Activated CD4-positive, alpha-beta memory T cell treated with anti-CD3 and anti-CD28 coated beads for 36 hours (primary cell): ENCODE results near the gene LZTS3. TPM values are rescaled to one million over a fixed set of nuclear protein-coding genes. Genes with fewer than 3 reads are reported as not detected.

Experiments used
- total RNA-seq, 2 experiments: library from RNA; stranded (reverse); gene quantifications; one replicate each; pipeline ENCODE4 v1.2.3, GENCODE V29; 2021

LZTS3 gene
- total RNA-seq, 2 experiments from 2014 or later = 1.4 to 1.5 TPM

Other genes starting within 250 kb of the LZTS3 start
- gene GNRH2, start 129.9 kb downstream of the LZTS3 start, total RNA-seq = 10 to 100 TPM; 17.3 to 24.0 TPM
- 100 to 1,000 TPM; 155 to 158 TPM for gene MRPS26, start 127.5 kb downstream of the LZTS3 start, total RNA-seq
- 1 to 10 TPM in 1 of 2 experiments, not detected in 1; 1.0 TPM for gene OXT, start 101.9 kb downstream of the LZTS3 start, total RNA-seq
- gene AVP, start 88.8 kb downstream of the LZTS3 start, total RNA-seq = not detected
- gene FASTKD5, start 13.7 kb downstream of the LZTS3 start, total RNA-seq = 10 to 100 TPM; 20.8 to 22.8 TPM
- gene UBOX5, start 13.7 kb downstream of the LZTS3 start, total RNA-seq = 1 to 10 TPM; 5.8 to 7.0 TPM
- gene DDRGK1, start 31.1 kb upstream of the LZTS3 start, total RNA-seq = 10 to 100 TPM; 72.1 to 76.8 TPM
- gene ITPA, start 35.9 kb upstream of the LZTS3 start, total RNA-seq = 10 to 100 TPM; 54.0 to 56.2 TPM
- 1 to 10 TPM in 1 of 2 experiments, under 1 TPM in 1; 0.87 to 1.1 TPM for gene SLC4A11, start 65.6 kb upstream of the LZTS3 start, total RNA-seq
- gene DNAAF9, start 234.1 kb upstream of the LZTS3 start, total RNA-seq = 1 to 10 TPM; 1.8 to 2.2 TPM